ENCODE data around the gene NFE2. TPM values are rescaled to one million over a fixed set of nuclear protein-coding genes. Genes with fewer than 3 reads are reported as not detected.
A peak's percentile ranks its signal among the peaks of the same experiment; 100 is the strongest.

The NFE2 gene
- total and polyA plus RNA-seq, 4 donors, result 3.5 to 38.5 (median 7.4) TPM

DNA sequence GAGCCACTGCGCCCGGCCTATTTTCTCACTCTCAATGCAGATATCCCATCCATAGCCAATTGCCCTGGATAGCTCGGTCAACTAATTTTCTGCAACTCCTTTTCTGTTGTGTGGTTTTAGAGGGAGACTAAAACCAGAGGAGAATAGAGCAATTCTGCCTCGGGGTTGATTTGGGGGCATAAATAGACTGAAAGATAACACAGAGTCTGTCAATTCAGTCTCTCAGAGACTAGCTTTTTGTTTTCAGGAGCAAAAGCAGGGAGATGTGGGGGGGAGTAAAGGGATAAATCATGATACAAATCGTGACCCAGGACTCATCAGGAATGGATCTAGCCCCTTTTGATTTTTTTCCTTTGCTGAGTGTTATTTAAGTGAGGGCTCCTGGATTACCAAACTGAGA lies 30.6 kb upstream of the NFE2 start:
- ATAC-seq (ENCODE audit: insufficient read depth, low FRiP score) (no peak), DNase-seq (no peak)
- 93% methylated on average over 5 of the region's 5 CpGs for WGBS, 2 donors
- TF ChIP-seq, protein P1, sequence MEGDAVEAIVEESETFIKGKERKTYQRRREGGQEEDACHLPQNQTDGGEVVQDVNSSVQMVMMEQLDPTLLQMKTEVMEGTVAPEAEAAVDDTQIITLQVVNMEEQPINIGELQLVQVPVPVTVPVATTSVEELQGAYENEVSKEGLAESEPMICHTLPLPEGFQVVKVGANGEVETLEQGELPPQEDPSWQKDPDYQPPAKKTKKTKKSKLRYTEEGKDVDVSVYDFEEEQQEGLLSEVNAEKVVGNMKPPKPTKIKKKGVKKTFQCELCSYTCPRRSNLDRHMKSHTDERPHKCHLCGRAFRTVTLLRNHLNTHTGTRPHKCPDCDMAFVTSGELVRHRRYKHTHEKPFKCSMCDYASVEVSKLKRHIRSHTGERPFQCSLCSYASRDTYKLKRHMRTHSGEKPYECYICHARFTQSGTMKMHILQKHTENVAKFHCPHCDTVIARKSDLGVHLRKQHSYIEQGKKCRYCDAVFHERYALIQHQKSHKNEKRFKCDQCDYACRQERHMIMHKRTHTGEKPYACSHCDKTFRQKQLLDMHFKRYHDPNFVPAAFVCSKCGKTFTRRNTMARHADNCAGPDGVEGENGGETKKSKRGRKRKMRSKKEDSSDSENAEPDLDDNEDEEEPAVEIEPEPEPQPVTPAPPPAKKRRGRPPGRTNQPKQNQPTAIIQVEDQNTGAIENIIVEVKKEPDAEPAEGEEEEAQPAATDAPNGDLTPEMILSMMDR (IDR thresholded peaks at IDR 0.05; ENCODE audit: control extremely low read depth, extremely low read depth), result no peak
- no peak overlapping the region for H3K27ac ChIP-seq (ENCODE audit: low read depth in 1 of 2, low read length in 1 of 2)
- no peak overlapping the region for H3K4me3 ChIP-seq
- H3K9ac ChIP-seq (ENCODE audit: insufficient read depth in 1 of 2, low read length in 2 of 2), result no peak overlapping the region
- H3K36me3 ChIP-seq (ENCODE audit: control insufficient read depth in 4 of 4, insufficient read depth in 4 of 4, low read length in 4 of 4), result peaks cover 0 to 3% (median 2%) of the 10 kb centered on the region in 4 donors
- no peaks in the 10 kb centered on the region for H3K9me3 ChIP-seq (ENCODE audit: control insufficient read depth in 4 of 4, insufficient read depth in 3 of 4, low read length in 3 of 4)
- H3K27me3 ChIP-seq (ENCODE audit: control insufficient read depth in 3 of 3, insufficient read depth in 3 of 3, low read length in 2 of 3), result no peaks in the 10 kb centered on the region
- H3K4me1 ChIP-seq (ENCODE audit: control insufficient read depth in 5 of 5, insufficient read depth in 5 of 5, low read length in 5 of 5), result peaks cover 0 to 7% (median 5%) of the 10 kb centered on the region in 5 donors

- Histone ChIP-seq H3K9ac (ENCODE audit: insufficient read depth in 1 of 2, low read length in 2 of 2) (no peak overlapping the region), H3K27me3 (ENCODE audit: control insufficient read depth in 3 of 3, insufficient read depth in 3 of 3, low read length in 2 of 3) (no peaks in the 10 kb centered on the region), H3K27ac (ENCODE audit: low read depth in 1 of 2, low read length in 1 of 2) (no peak overlapping the region), H3K9me3 (ENCODE audit: control insufficient read depth in 4 of 4, insufficient read depth in 3 of 4, low read length in 3 of 4) (no peaks in the 10 kb centered on the region), H3K4me1 (ENCODE audit: control insufficient read depth in 5 of 5, insufficient read depth in 5 of 5, low read length in 5 of 5) (peaks cover 0 to 7% (median 5%) of the 10 kb centered on the region in 5 donors), H3K4me3 (no peak overlapping the region), H3K36me3 (ENCODE audit: control insufficient read depth in 4 of 4, insufficient read depth in 4 of 4, low read length in 4 of 4) (peaks cover 0 to 4% (median 2%) of the 10 kb centered on the region in 4 donors)
- DNase-seq (no peak), ATAC-seq (ENCODE audit: insufficient read depth, low FRiP score) (no peak)
- WGBS, 2 donors, result 65 to 90% methylated on average over 3 of the region's 3 CpGs
- TF ChIP-seq, protein P1 (IDR thresholded peaks at IDR 0.05; ENCODE audit: control extremely low read depth, extremely low read depth), result no peak
Observed at GRCh38 chr12:54330442-54330841, 29.6 kb upstream of the NFE2 start.

DNA sequence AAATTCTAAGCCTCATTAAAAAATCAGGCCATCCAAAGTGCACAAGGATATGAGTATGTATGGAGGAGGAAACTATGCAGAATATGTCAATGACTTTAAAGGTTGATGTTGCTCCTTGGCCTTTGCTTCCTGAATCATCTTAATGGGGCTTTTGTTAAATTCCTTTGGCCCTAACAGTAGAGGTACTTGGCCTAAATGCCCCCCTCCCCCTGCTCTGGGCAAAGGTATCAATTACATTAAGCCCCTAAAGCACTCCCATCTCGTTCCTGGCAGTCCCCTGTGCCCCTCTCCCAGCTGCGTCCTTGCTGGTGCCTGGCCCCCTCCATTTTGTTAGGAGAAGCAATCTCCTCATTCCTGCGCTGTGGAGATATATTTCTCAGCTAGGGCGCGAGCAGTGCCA lies 28.9 kb upstream of the NFE2 start:
- Histone ChIP-seq H3K4me1 (ENCODE audit: control insufficient read depth in 5 of 5, insufficient read depth in 5 of 5, low read length in 5 of 5) (peaks cover 0 to 7% (median 5%) of the 10 kb centered on the region in 5 donors), H3K36me3 (ENCODE audit: control insufficient read depth in 4 of 4, insufficient read depth in 4 of 4, low read length in 4 of 4) (peaks cover 0 to 8% (median 2%) of the 10 kb centered on the region in 4 donors), H3K27ac (ENCODE audit: low read depth in 1 of 2, low read length in 1 of 2) (peak overlapping the region in 1 of 2 donors; percentile 9), H3K4me3 (no peak overlapping the region), H3K9me3 (ENCODE audit: control insufficient read depth in 4 of 4, insufficient read depth in 3 of 4, low read length in 3 of 4) (no peaks in the 10 kb centered on the region), H3K9ac (ENCODE audit: insufficient read depth in 1 of 2, low read length in 2 of 2) (no peak overlapping the region), H3K27me3 (ENCODE audit: control insufficient read depth in 3 of 3, insufficient read depth in 3 of 3, low read length in 2 of 3) (no peaks in the 10 kb centered on the region)
- WGBS, 2 donors, result 73 to 87% methylated on average over 5 of the region's 5 CpGs
- ATAC-seq (ENCODE audit: insufficient read depth, low FRiP score) (no peak), DNase-seq (no peak)
- TF ChIP-seq, protein P1 (IDR thresholded peaks at IDR 0.05; ENCODE audit: control extremely low read depth, extremely low read depth), result no peak
